ENCODE results near the gene XYLT1. TPM values are rescaled to one million over a fixed set of nuclear protein-coding genes. Genes with fewer than 3 reads are reported as not detected.

XYLT1 gene
- total and polyA plus RNA-seq, 2 of the 4 experiments (the other 2 are of a cell fraction), result 9.0 to 12.7 TPM

- H3K9me3 ChIP-seq (ENCODE audit: control insufficient read depth, insufficient read depth, low read length), result peaks cover 2% of the 10 kb centered on the region; the same call in 1 of the 2 replicates
- H3K79me1 ChIP-seq (ENCODE audit: low read depth in 1 of 2, low read length in 2 of 2), result no peaks in the 10 kb centered on the region
- CTCF ChIA-PET, result no interaction called here
- no peak overlapping the region for H2BK120ac ChIP-seq (ENCODE audit: low read depth, low read length)
- no peak overlapping the region for H2AFZ ChIP-seq (replicated peaks; ENCODE audit: low read length, poor library complexity)
- no peak overlapping the region for H3K27ac ChIP-seq (ENCODE audit: insufficient read depth, low read length)
- TF ChIP-seq RCOR1 (IDR thresholded peaks at IDR 0.05; ENCODE audit: insufficient replicate concordance, low read length) (no peak), MXI1 (IDR thresholded peaks at IDR 0.05; ENCODE audit: borderline replicate concordance, low read depth, low read length) (no peak), RFX5 (IDR thresholded peaks at IDR 0.05; ENCODE audit: low read depth, low read length) (no peak), ELK1 (IDR thresholded peaks at IDR 0.05; ENCODE audit: borderline replicate concordance, low read depth, low read length) (no peak), BHLHE40 (IDR thresholded peaks at IDR 0.05; ENCODE audit: low read depth, low read length) (no peak), MAFK (IDR thresholded peaks at IDR 0.05; ENCODE audit: low read depth, low read length) (no peak), CHD1 (IDR thresholded peaks at IDR 0.05; ENCODE audit: low read depth, low read length) (no peak), FOS (IDR thresholded peaks at IDR 0.05; ENCODE audit: low read depth, low read length) (no peak), POLR2A (IDR thresholded peaks at IDR 0.05; ENCODE audit: low read depth, low read length) (no peak), CEBPB (IDR thresholded peaks at IDR 0.05; ENCODE audit: low read depth, low read length) (no peak), USF2 (IDR thresholded peaks at IDR 0.05; ENCODE audit: low read depth, low read length) (no peak), MAZ (IDR thresholded peaks at IDR 0.05; ENCODE audit: borderline replicate concordance, low read depth, low read length) (no peak)
- TF ChIP-seq, protein P1, sequence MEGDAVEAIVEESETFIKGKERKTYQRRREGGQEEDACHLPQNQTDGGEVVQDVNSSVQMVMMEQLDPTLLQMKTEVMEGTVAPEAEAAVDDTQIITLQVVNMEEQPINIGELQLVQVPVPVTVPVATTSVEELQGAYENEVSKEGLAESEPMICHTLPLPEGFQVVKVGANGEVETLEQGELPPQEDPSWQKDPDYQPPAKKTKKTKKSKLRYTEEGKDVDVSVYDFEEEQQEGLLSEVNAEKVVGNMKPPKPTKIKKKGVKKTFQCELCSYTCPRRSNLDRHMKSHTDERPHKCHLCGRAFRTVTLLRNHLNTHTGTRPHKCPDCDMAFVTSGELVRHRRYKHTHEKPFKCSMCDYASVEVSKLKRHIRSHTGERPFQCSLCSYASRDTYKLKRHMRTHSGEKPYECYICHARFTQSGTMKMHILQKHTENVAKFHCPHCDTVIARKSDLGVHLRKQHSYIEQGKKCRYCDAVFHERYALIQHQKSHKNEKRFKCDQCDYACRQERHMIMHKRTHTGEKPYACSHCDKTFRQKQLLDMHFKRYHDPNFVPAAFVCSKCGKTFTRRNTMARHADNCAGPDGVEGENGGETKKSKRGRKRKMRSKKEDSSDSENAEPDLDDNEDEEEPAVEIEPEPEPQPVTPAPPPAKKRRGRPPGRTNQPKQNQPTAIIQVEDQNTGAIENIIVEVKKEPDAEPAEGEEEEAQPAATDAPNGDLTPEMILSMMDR (conservative IDR thresholded peaks at IDR 0.05; ENCODE audit: low read depth, low read length), result no peak
- in situ Hi-C loops (cut with MboI; ENCODE audit: low sequenced_read_pairs), result no loop called here
- H3K36me3 ChIP-seq (ENCODE audit: control insufficient read depth, insufficient read depth, low read length), result no peaks in the 10 kb centered on the region
- POLR2A ChIA-PET (ENCODE audit: unreplicated experiment), result no interaction called here
- DNase-seq (no peak), ATAC-seq (ENCODE audit: low read depth) (no peak)
- H4K5ac ChIP-seq (ENCODE audit: low read depth, low read length), result no peak overlapping the region
- no TSS peak for BruUV-seq (replicated peaks)
- no peak overlapping the region for H3K14ac ChIP-seq (replicated peaks; ENCODE audit: low read depth, low read length)
- no peak overlapping the region for H3K18ac ChIP-seq (ENCODE audit: low read depth, low read length)
- dilution Hi-C loops (cut with HindIII; ENCODE audit: low sequenced_read_pairs, unreplicated experiment), result no loop called here
- H2BK5ac ChIP-seq (ENCODE audit: low read depth, low read length, poor library complexity, severe bottlenecking), result no peak overlapping the region
- no peak overlapping the region for H3K56ac ChIP-seq (ENCODE audit: extremely low read depth, insufficient read depth, low read length)
- no peak overlapping the region for H3K4me2 ChIP-seq (ENCODE audit: low read depth, low read length)
- H3K9ac ChIP-seq (ENCODE audit: low read depth, low read length), result no peak overlapping the region
- no peak overlapping the region for H2BK15ac ChIP-seq (ENCODE audit: low read depth, low read length)
- no peak overlapping the region for H3K4ac ChIP-seq (ENCODE audit: low read depth, low read length)
- no peaks in the 10 kb centered on the region for H3K9me1 ChIP-seq (ENCODE audit: insufficient read depth, low read length)
- no peak overlapping the region for H4K8ac ChIP-seq (ENCODE audit: low read depth in 2 of 2, low read length in 2 of 2)
- H2AK5ac ChIP-seq (ENCODE audit: low read depth, low read length), result no peak overlapping the region
- no peak overlapping the region for H3K4me3 ChIP-seq (ENCODE audit: insufficient read depth, low read depth, low read length)
- H2BK20ac ChIP-seq (ENCODE audit: low read depth, low read length), result no peak overlapping the region
- intact Hi-C loops (cut with micrococcal nuclease), result no loop called here
- H3K4me1 ChIP-seq (ENCODE audit: control insufficient read depth, insufficient read depth, low read length), result no peaks in the 10 kb centered on the region
- no peak overlapping the region for H2AK9ac ChIP-seq (replicated peaks; ENCODE audit: low read depth, low read length, poor library complexity)
- no peaks in the 10 kb centered on the region for H4K20me1 ChIP-seq (ENCODE audit: insufficient read depth, low read length)
- H3K23ac ChIP-seq (ENCODE audit: low read depth, low read length), result no peak overlapping the region
- WGBS, 2 experiments (ENCODE audit: extremely low coverage in 2 of 2, insufficient read length in 1 of 2), result 49% methylated on average over 5 of the region's 6 CpGs; no CpG with 5 or more reads in 1 of the 2 experiments
- H3K27me3 ChIP-seq (ENCODE audit: control insufficient read depth, insufficient read depth, low read length), result no peaks in the 10 kb centered on the region
- H4K91ac ChIP-seq (ENCODE audit: insufficient read depth, low read depth, low read length), result no peak overlapping the region
Observed at GRCh38 chr16:17062676-17063075, 408.1 kb downstream of the XYLT1 start.
